WERI-Rb-1 (cell line): ENCODE results near the gene DNAAF2.
A peak's percentile ranks its signal among the peaks of the same experiment; 100 is the strongest.
"Not testable (repeated sequence)": the region's sequence is repeated elsewhere in the genome, so short reads cannot be mapped to it uniquely, and the experiment has no call there.

ENCODE experiments used
- DNase-seq: peaks from one replicate; pipeline ENCODE4 v3.0.0-alpha.2; 2020
- H3K27ac ChIP-seq: fragments of 250-450 bp; sonication (Bioruptor Pico); 2 replicates; pipeline ENCODE4 v1.5.1; 2020; ENCODE audit warnings: mild to moderate bottlenecking, moderate library complexity
- H3K27me3 ChIP-seq: fragments of 250-450 bp; sonication (Bioruptor Pico); 2 replicates; pipeline ENCODE4 v1.5.1; 2021; ENCODE audit warnings: mild to moderate bottlenecking, low read depth, moderate library complexity; ENCODE audit not compliant: insufficient read depth, severe bottlenecking
- H3K36me3 ChIP-seq: fragments of 250-450 bp; sonication (Bioruptor Pico); 2 replicates; pipeline ENCODE4 v1.5.1; 2020; ENCODE audit warnings: mild to moderate bottlenecking, moderate library complexity
- H3K4me3 ChIP-seq: 2 replicates; pipeline ENCODE4 v1.5.1; 2011; ENCODE audit warnings: low read depth, mild to moderate bottlenecking, control low read depth, low read length
- H3K9me3 ChIP-seq: fragments of 250-450 bp; sonication (Bioruptor Pico); 2 replicates; pipeline ENCODE4 v1.5.1; 2021; ENCODE audit warnings: mild to moderate bottlenecking, moderate library complexity; ENCODE audit not compliant: severe bottlenecking
- TF ChIP-seq, protein P1 (sequence below): IDR thresholded peaks from 2 replicates; pipeline ENCODE4 v1.5.1; 2011; ENCODE audit warnings: low read depth, mild to moderate bottlenecking, control low read depth, inconsistent platforms, low read length

The DNAAF2 gene

GRCh38 chr14:49659526-49660455, 24.7 kb upstream of the DNAAF2 start:
- no peaks in the 10 kb centered on the region for H3K9me3 ChIP-seq
- DNase-seq: no peak
- TF ChIP-seq, protein P1, sequence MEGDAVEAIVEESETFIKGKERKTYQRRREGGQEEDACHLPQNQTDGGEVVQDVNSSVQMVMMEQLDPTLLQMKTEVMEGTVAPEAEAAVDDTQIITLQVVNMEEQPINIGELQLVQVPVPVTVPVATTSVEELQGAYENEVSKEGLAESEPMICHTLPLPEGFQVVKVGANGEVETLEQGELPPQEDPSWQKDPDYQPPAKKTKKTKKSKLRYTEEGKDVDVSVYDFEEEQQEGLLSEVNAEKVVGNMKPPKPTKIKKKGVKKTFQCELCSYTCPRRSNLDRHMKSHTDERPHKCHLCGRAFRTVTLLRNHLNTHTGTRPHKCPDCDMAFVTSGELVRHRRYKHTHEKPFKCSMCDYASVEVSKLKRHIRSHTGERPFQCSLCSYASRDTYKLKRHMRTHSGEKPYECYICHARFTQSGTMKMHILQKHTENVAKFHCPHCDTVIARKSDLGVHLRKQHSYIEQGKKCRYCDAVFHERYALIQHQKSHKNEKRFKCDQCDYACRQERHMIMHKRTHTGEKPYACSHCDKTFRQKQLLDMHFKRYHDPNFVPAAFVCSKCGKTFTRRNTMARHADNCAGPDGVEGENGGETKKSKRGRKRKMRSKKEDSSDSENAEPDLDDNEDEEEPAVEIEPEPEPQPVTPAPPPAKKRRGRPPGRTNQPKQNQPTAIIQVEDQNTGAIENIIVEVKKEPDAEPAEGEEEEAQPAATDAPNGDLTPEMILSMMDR: no peak
- H3K27me3 ChIP-seq: no peaks in the 10 kb centered on the region
- H3K27ac ChIP-seq: no peak overlapping the region
- peaks cover 3% of the 10 kb centered on the region; the same call in 1 of the 2 replicates for H3K36me3 ChIP-seq
- no peak overlapping the region for H3K4me3 ChIP-seq

- not testable (repeated sequence) for H3K27me3 ChIP-seq, DNase-seq, H3K9me3 ChIP-seq, H3K4me3 ChIP-seq, H3K36me3 ChIP-seq, H3K27ac ChIP-seq
Observed at GRCh38 chr14:49657500-49657899, 22.5 kb upstream of the DNAAF2 start.

GRCh38 chr14:49654511-49654910, 19.5 kb upstream of the DNAAF2 start:
- no peaks in the 10 kb centered on the region for H3K9me3 ChIP-seq
- H3K27me3 ChIP-seq: no peaks in the 10 kb centered on the region
- TF ChIP-seq, protein P1: no peak
- peaks cover 13% of the 10 kb centered on the region for H3K36me3 ChIP-seq
- no peak overlapping the region for H3K27ac ChIP-seq
- no peak for DNase-seq
- no peak overlapping the region for H3K4me3 ChIP-seq

DNA sequence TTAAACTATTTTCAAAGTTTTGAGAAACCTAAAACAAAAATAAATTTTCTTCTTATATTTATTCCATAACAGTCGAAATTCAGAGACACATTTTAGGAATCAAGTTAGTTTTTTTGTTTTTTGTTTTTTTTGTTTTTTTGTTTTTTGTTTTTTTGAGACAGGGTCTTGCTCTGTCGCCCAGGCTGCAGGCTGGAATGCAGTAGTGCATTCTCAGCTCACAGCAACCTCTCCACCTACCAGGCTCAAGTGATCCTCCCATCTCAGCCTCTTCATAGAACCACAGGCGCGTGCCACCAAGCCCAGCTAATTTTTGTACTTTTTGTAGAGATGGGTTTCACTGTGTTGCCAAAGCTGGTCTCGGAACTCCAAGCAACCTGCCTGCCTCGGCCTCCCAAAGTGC, 18.5 kb upstream of the DNAAF2 start:
- Histone ChIP-seq H3K27me3 (no peaks in the 10 kb centered on the region), H3K9me3 (no peaks in the 10 kb centered on the region), H3K27ac (no peak overlapping the region), H3K36me3 (peaks cover 13% of the 10 kb centered on the region), H3K4me3 (no peak overlapping the region)
- TF ChIP-seq, protein P1: no peak
- no peak for DNase-seq

DNA sequence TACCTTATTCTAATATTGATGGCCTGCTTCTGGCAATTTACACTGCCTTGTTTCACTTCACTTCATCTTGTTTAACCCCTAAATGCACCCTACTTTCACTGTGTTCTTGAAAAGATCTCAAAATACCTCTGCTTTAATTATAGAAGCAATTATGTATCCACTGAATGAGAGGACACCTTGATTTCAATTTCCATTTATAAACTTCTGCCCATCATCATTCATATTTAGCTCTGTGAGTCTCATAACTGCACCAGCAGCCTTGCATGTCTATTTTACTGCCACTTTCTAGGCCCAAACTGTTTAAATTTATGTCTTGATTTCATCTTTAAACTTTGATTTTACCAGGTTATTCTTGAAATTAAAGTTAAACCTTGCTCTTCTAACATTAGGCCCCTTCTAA, 7.1 kb upstream of the DNAAF2 start:
- Histone ChIP-seq H3K27me3 (no peaks in the 10 kb centered on the region), H3K4me3 (no peak overlapping the region), H3K9me3 (no peaks in the 10 kb centered on the region), H3K36me3 (peaks cover 34% of the 10 kb centered on the region), H3K27ac (no peak overlapping the region; the same call in 1 of the 2 replicates)
- no peak for DNase-seq
- TF ChIP-seq, protein P1: no peak

DNA sequence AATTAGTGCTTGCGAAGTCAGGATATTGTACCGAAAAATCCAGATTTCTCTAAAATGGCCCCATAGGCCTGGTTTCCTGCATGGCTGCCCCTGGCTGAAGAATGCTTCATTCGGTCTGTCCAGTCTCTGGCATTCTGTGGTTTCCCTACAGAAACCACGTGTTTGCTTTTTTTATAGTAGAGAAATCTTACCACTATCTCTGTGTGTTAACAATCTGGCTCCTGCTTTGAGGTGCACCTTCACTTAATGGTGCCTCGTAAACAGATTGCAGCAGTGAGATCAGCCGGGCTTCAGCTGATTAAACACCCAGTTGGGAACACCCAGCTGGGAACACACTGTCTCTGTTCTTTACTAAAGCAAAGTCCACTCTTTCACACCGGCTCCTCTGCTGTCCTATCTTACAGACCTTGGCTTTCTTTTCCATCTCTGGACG, 6.7 kb upstream of the DNAAF2 start:
- peak; percentile 28 for DNase-seq
- TF ChIP-seq, protein P1: no peak
- Histone ChIP-seq H3K4me3 (no peak overlapping the region), H3K27ac (peak overlapping the region; percentile 19), H3K36me3 (peaks cover 33% of the 10 kb centered on the region), H3K27me3 (no peaks in the 10 kb centered on the region), H3K9me3 (no peaks in the 10 kb centered on the region)
